ENCODE results near the gene NUDT16L1. TPM values are rescaled to one million over a fixed set of nuclear protein-coding genes. Genes with fewer than 3 reads are reported as not detected.

The NUDT16L1 gene
- total and polyA plus RNA-seq, 2 of the 8 experiments (the other 6 are each of a cell fraction or from before 2014, with no cell fraction given) = 34.8 to 77.3 TPM

GRCh38 chr16:4673387-4674046 lies 19.8 kb upstream of the NUDT16L1 start:
- CTCF ChIA-PET (ENCODE audit: partially characterized antibody) = interaction anchor here (0.7 to 1.0 kb wide), 2 partner anchors 9 to 23 kb away, joined by 3 to 6 read pairs; no protein-coding TSS in a partner anchor
- no peak overlapping the region for H4K8ac ChIP-seq (ENCODE audit: extremely low read depth, insufficient read depth, low read length)
- no peak overlapping the region for H3K18ac ChIP-seq (ENCODE audit: extremely low read depth, low read length)
- no peak overlapping the region for H3K27ac ChIP-seq (ENCODE audit: low read depth, low read length)
- no peak overlapping the region for H2AFZ ChIP-seq (ENCODE audit: low read length)
- H4K5ac ChIP-seq (ENCODE audit: insufficient read length, low read depth, low read length) = no peak overlapping the region
- H3K4me2 ChIP-seq (ENCODE audit: insufficient read depth in 1 of 2, low read depth in 2 of 2, low read length in 2 of 2) = no peak overlapping the region
- H2BK20ac ChIP-seq (ENCODE audit: low read length) = no peak overlapping the region
- peaks cover 0 to under 1% of the 10 kb centered on the region in 2 experiments; a peak in 1 of 4 replicates for H3K79me2 ChIP-seq (ENCODE audit: control insufficient read depth in 1 of 2, insufficient read depth in 2 of 2, low read length in 2 of 2)
- no peak overlapping the region for H2BK12ac ChIP-seq (ENCODE audit: low read depth, low read length)
- TF ChIP-seq SP2 (IDR thresholded peaks at IDR 0.05; ENCODE audit: low read length) = no peak
- no peak for TF ChIP-seq HDAC6 (IDR thresholded peaks at IDR 0.05; ENCODE audit: low read depth, low read length)
- no peak for TF ChIP-seq CHD1 (IDR thresholded peaks at IDR 0.05; ENCODE audit: low read depth, low read length)
- no peak for TF ChIP-seq RXRA (IDR thresholded peaks at IDR 0.05; ENCODE audit: insufficient read depth, low read depth, low read length)
- no peak for TF ChIP-seq RAD21 (IDR thresholded peaks at IDR 0.05 in 1 of 2, conservative IDR thresholded peaks at IDR 0.05 in 1 of 2; ENCODE audit: low read depth in 2 of 2, low read length in 2 of 2)
- no peak for TF ChIP-seq PHF8 (conservative IDR thresholded peaks at IDR 0.05; ENCODE audit: low read depth, low read length)
- peak; percentile 21; the same call in 1 of the 2 replicates for TF ChIP-seq POLR2AphosphoS5 (IDR thresholded peaks at IDR 0.05; ENCODE audit: low read depth, low read length)
- no peak overlapping the region for H3K9ac ChIP-seq (replicated peaks in 1 of 4; ENCODE audit: extremely low read depth in 1 of 4, low read depth in 3 of 4, low read length in 3 of 4)
- H4K91ac ChIP-seq (replicated peaks; ENCODE audit: insufficient read length, low read length) = no peak overlapping the region
- FAIRE-seq = no peak
- peaks cover 3 to 9% of the 10 kb centered on the region in 2 experiments for H4K20me1 ChIP-seq (replicated peaks in 1 of 2; ENCODE audit: control insufficient read depth in 1 of 2, insufficient read depth in 2 of 2, low read length in 2 of 2)
- H3K27me3 ChIP-seq (replicated peaks in 1 of 4; ENCODE audit: control insufficient read depth in 3 of 4, extremely low read depth in 1 of 4, insufficient read depth in 3 of 4, low read length in 3 of 4) = no peaks in the 10 kb centered on the region
- no peak overlapping the region for H3K14ac ChIP-seq (ENCODE audit: insufficient read length)
- peaks cover 2% of the 10 kb centered on the region; the same call in 1 of the 2 replicates for H3K23me2 ChIP-seq (ENCODE audit: low read depth, low read length)
- H2BK120ac ChIP-seq (replicated peaks; ENCODE audit: low read depth, low read length) = no peak overlapping the region
- no peak overlapping the region for H2AK5ac ChIP-seq (ENCODE audit: low read depth, low read length)
- no peaks in the 10 kb centered on the region for H3K9me3 ChIP-seq (ENCODE audit: insufficient read depth in 2 of 2, low read depth in 1 of 2, low read length in 1 of 2)
- no peak overlapping the region for H2BK15ac ChIP-seq (ENCODE audit: low read length)
- DNase-seq (ENCODE audit: low read depth in 1 of 2, low spot score in 2 of 2) = no peak
- peaks cover 4% of the 10 kb centered on the region; the same call in 1 of the 2 replicates for H3K79me1 ChIP-seq (ENCODE audit: low read depth, low read length)
- H2BK5ac ChIP-seq (ENCODE audit: low read depth, low read length) = no peak overlapping the region
- H3K56ac ChIP-seq (replicated peaks; ENCODE audit: insufficient read length, low read depth, low read length) = no peak overlapping the region
- no peak overlapping the region for H3K4ac ChIP-seq (replicated peaks; ENCODE audit: insufficient read length, low read depth, low read length)
- POLR2A ChIA-PET (ENCODE audit: partially characterized antibody) = no interaction called here
- H3K36me3 ChIP-seq (ENCODE audit: control insufficient read depth in 2 of 4, insufficient read depth in 4 of 4, low read length in 3 of 4) = peaks cover 0 to 18% (median 11%) of the 10 kb centered on the region in 4 experiments; a peak in 5 of 8 replicates
- peaks cover 0 to 3% (median under 1%) of the 10 kb centered on the region in 4 experiments; a peak in 3 of 7 replicates for H3K4me1 ChIP-seq (replicated peaks in 1 of 4; ENCODE audit: control insufficient read depth in 3 of 4, insufficient read depth in 4 of 4, low read length in 3 of 4)
- H3K4me3 ChIP-seq (ENCODE audit: extremely low read depth in 1 of 4, insufficient read depth in 2 of 4, low read depth in 3 of 4, low read length in 4 of 4) = no peak overlapping the region
- 96% methylated on average over 33 of the region's 33 CpGs; no CpG with 5 or more reads in 1 of the 2 experiments for WGBS, 2 experiments (ENCODE audit: extremely low coverage in 1 of 2, insufficient coverage in 1 of 2, insufficient read length in 1 of 2, insufficient replicate concordance in 2 of 2, low coverage in 1 of 2, low lambda C conversion rate in 2 of 2, missing lambda C conversion rate in 1 of 2)
- H3K23ac ChIP-seq (ENCODE audit: insufficient read length) = no peak overlapping the region

Measured in H1 (cell line).